ENCODE data around the gene GP9.

Gene GP9

GRCh38 chr3:129020691-129021090, 39.9 kb upstream of the GP9 start:
- Histone ChIP-seq H3K27ac (ENCODE audit: low read length) (no peak overlapping the region), H3K9me3 (ENCODE audit: control insufficient read depth, low read depth, low read length) (no peaks in the 10 kb centered on the region), H3K4me1 (ENCODE audit: control insufficient read depth, low read depth, low read length) (no peaks in the 10 kb centered on the region), H3K9ac (ENCODE audit: low read length) (no peak overlapping the region), H3K27me3 (ENCODE audit: control insufficient read depth, insufficient read depth, low read length) (peaks cover 11% of the 10 kb centered on the region), H3K36me3 (ENCODE audit: control insufficient read depth, low read depth, low read length) (no peaks in the 10 kb centered on the region), H3K4me3 (ENCODE audit: low read length) (no peak overlapping the region)

GRCh38 chr3:129021140-129021551, 39.4 kb upstream of the GP9 start:
- H3K9me3 ChIP-seq (ENCODE audit: control insufficient read depth, low read depth, low read length): no peaks in the 10 kb centered on the region
- H3K27ac ChIP-seq (ENCODE audit: low read length): no peak overlapping the region
- no peak overlapping the region for H3K9ac ChIP-seq (ENCODE audit: low read length)
- no peak overlapping the region for H3K4me3 ChIP-seq (ENCODE audit: low read length)
- peaks cover 16% of the 10 kb centered on the region for H3K27me3 ChIP-seq (ENCODE audit: control insufficient read depth, insufficient read depth, low read length)
- no peaks in the 10 kb centered on the region for H3K36me3 ChIP-seq (ENCODE audit: control insufficient read depth, low read depth, low read length)
- no peaks in the 10 kb centered on the region for H3K4me1 ChIP-seq (ENCODE audit: control insufficient read depth, low read depth, low read length)

GRCh38 chr3:129022114-129023007, 38.2 kb upstream of the GP9 start:
- Histone ChIP-seq H3K9me3 (ENCODE audit: control insufficient read depth, low read depth, low read length) (no peaks in the 10 kb centered on the region), H3K36me3 (ENCODE audit: control insufficient read depth, low read depth, low read length) (no peaks in the 10 kb centered on the region), H3K27me3 (ENCODE audit: control insufficient read depth, insufficient read depth, low read length) (peaks cover 24% of the 10 kb centered on the region), H3K27ac (ENCODE audit: low read length) (no peak overlapping the region), H3K4me3 (ENCODE audit: low read length) (no peak overlapping the region), H3K9ac (ENCODE audit: low read length) (no peak overlapping the region), H3K4me1 (ENCODE audit: control insufficient read depth, low read depth, low read length) (no peaks in the 10 kb centered on the region)

- H3K4me3 ChIP-seq (ENCODE audit: low read length): no peak overlapping the region
- H3K36me3 ChIP-seq (ENCODE audit: control insufficient read depth, low read depth, low read length): no peaks in the 10 kb centered on the region
- no peak overlapping the region for H3K27ac ChIP-seq (ENCODE audit: low read length)
- no peaks in the 10 kb centered on the region for H3K4me1 ChIP-seq (ENCODE audit: control insufficient read depth, low read depth, low read length)
- peaks cover 24% of the 10 kb centered on the region for H3K27me3 ChIP-seq (ENCODE audit: control insufficient read depth, insufficient read depth, low read length)
- no peak overlapping the region for H3K9ac ChIP-seq (ENCODE audit: low read length)
- H3K9me3 ChIP-seq (ENCODE audit: control insufficient read depth, low read depth, low read length): no peaks in the 10 kb centered on the region
Measured at GRCh38 chr3:129023008-129023358, 37.6 kb upstream of the GP9 start.

- H3K4me1 ChIP-seq (ENCODE audit: control insufficient read depth, low read depth, low read length): no peaks in the 10 kb centered on the region
- H3K36me3 ChIP-seq (ENCODE audit: control insufficient read depth, low read depth, low read length): no peaks in the 10 kb centered on the region
- H3K4me3 ChIP-seq (ENCODE audit: low read length): no peak overlapping the region
- no peak overlapping the region for H3K9ac ChIP-seq (ENCODE audit: low read length)
- H3K27me3 ChIP-seq (ENCODE audit: control insufficient read depth, insufficient read depth, low read length): peaks cover 24% of the 10 kb centered on the region
- no peak overlapping the region for H3K27ac ChIP-seq (ENCODE audit: low read length)
- H3K9me3 ChIP-seq (ENCODE audit: control insufficient read depth, low read depth, low read length): no peaks in the 10 kb centered on the region
Measured at GRCh38 chr3:129023909-129024308, 36.7 kb upstream of the GP9 start.

GRCh38 chr3:129025108-129025507, 35.5 kb upstream of the GP9 start:
- Histone ChIP-seq H3K4me3 (ENCODE audit: low read length) (no peak overlapping the region), H3K36me3 (ENCODE audit: control insufficient read depth, low read depth, low read length) (no peaks in the 10 kb centered on the region), H3K9me3 (ENCODE audit: control insufficient read depth, low read depth, low read length) (no peaks in the 10 kb centered on the region), H3K4me1 (ENCODE audit: control insufficient read depth, low read depth, low read length) (no peaks in the 10 kb centered on the region), H3K9ac (ENCODE audit: low read length) (no peak overlapping the region), H3K27me3 (ENCODE audit: control insufficient read depth, insufficient read depth, low read length) (peaks cover 24% of the 10 kb centered on the region), H3K27ac (ENCODE audit: low read length) (no peak overlapping the region)

- Histone ChIP-seq H3K4me3 (ENCODE audit: low read length) (no peak overlapping the region), H3K27ac (ENCODE audit: low read length) (no peak overlapping the region), H3K4me1 (ENCODE audit: control insufficient read depth, low read depth, low read length) (no peaks in the 10 kb centered on the region), H3K9ac (ENCODE audit: low read length) (no peak overlapping the region), H3K27me3 (ENCODE audit: control insufficient read depth, insufficient read depth, low read length) (peaks cover 24% of the 10 kb centered on the region), H3K9me3 (ENCODE audit: control insufficient read depth, low read depth, low read length) (no peaks in the 10 kb centered on the region), H3K36me3 (ENCODE audit: control insufficient read depth, low read depth, low read length) (no peaks in the 10 kb centered on the region)
Measured at GRCh38 chr3:129025691-129026435, 34.7 kb upstream of the GP9 start.

GRCh38 chr3:129026728-129027543, 33.6 kb upstream of the GP9 start:
- Histone ChIP-seq H3K36me3 (ENCODE audit: control insufficient read depth, low read depth, low read length) (no peaks in the 10 kb centered on the region), H3K9me3 (ENCODE audit: control insufficient read depth, low read depth, low read length) (no peaks in the 10 kb centered on the region), H3K9ac (ENCODE audit: low read length) (no peak overlapping the region), H3K4me3 (ENCODE audit: low read length) (peak overlapping the region; percentile 32), H3K4me1 (ENCODE audit: control insufficient read depth, low read depth, low read length) (no peaks in the 10 kb centered on the region), H3K27me3 (ENCODE audit: control insufficient read depth, insufficient read depth, low read length) (peaks cover 24% of the 10 kb centered on the region), H3K27ac (ENCODE audit: low read length) (no peak overlapping the region)

- H3K9me3 ChIP-seq (ENCODE audit: control insufficient read depth, low read depth, low read length): no peaks in the 10 kb centered on the region
- peak overlapping the region; percentile 32 for H3K4me3 ChIP-seq (ENCODE audit: low read length)
- H3K9ac ChIP-seq (ENCODE audit: low read length): no peak overlapping the region
- H3K36me3 ChIP-seq (ENCODE audit: control insufficient read depth, low read depth, low read length): no peaks in the 10 kb centered on the region
- H3K4me1 ChIP-seq (ENCODE audit: control insufficient read depth, low read depth, low read length): no peaks in the 10 kb centered on the region
- peaks cover 24% of the 10 kb centered on the region for H3K27me3 ChIP-seq (ENCODE audit: control insufficient read depth, insufficient read depth, low read length)
- H3K27ac ChIP-seq (ENCODE audit: low read length): no peak overlapping the region
Measured at GRCh38 chr3:129027544-129027880, 33.1 kb upstream of the GP9 start.

GRCh38 chr3:129028866-129029265, 31.7 kb upstream of the GP9 start:
- Histone ChIP-seq H3K4me3 (ENCODE audit: low read length) (no peak overlapping the region), H3K9ac (ENCODE audit: low read length) (no peak overlapping the region), H3K27ac (ENCODE audit: low read length) (no peak overlapping the region), H3K9me3 (ENCODE audit: control insufficient read depth, low read depth, low read length) (no peaks in the 10 kb centered on the region), H3K27me3 (ENCODE audit: control insufficient read depth, insufficient read depth, low read length) (peaks cover 24% of the 10 kb centered on the region), H3K4me1 (ENCODE audit: control insufficient read depth, low read depth, low read length) (no peaks in the 10 kb centered on the region), H3K36me3 (ENCODE audit: control insufficient read depth, low read depth, low read length) (no peaks in the 10 kb centered on the region)

- Histone ChIP-seq H3K9me3 (ENCODE audit: control insufficient read depth, low read depth, low read length) (no peaks in the 10 kb centered on the region), H3K4me1 (ENCODE audit: control insufficient read depth, low read depth, low read length) (no peaks in the 10 kb centered on the region), H3K9ac (ENCODE audit: low read length) (no peak overlapping the region), H3K27ac (ENCODE audit: low read length) (no peak overlapping the region), H3K36me3 (ENCODE audit: control insufficient read depth, low read depth, low read length) (no peaks in the 10 kb centered on the region), H3K4me3 (ENCODE audit: low read length) (no peak overlapping the region), H3K27me3 (ENCODE audit: control insufficient read depth, insufficient read depth, low read length) (peaks cover 14% of the 10 kb centered on the region)
Measured at GRCh38 chr3:129030611-129031010, 30.0 kb upstream of the GP9 start.

All from iPS-18a (cell line).